HepG2 (cell line): Measurements from ENCODE around the gene SLC35B1. TPM values are rescaled to one million over a fixed set of nuclear protein-coding genes. Genes with fewer than 3 reads are reported as not detected.
"Not testable (repeated sequence)": the region's sequence is repeated elsewhere in the genome, so short reads cannot be mapped to it uniquely, and the experiment has no call there.

Experiments
- ATAC-seq: fragments of 200-7000 bp; cut with Tn5 transposase; 3 replicates; pipeline ENCODE4 v1.9.1; 2020; ENCODE audit warnings: mild to moderate bottlenecking, moderate library complexity
- BruUV-seq: library from RNA; stranded (reverse); fragments of 400-500 nt; replicated peaks from 2 replicates; lab custom pipeline; 2021; lab: Mats Ljungman, UMichigan
- CTCF ChIA-PET: fragments of 300-600 bp; formaldehyde crosslinking; extraction: SDS; loops from one replicate; lab custom pipeline; 2021; ENCODE audit warnings: low total read pairs, inconsistent platforms, low intra/inter-chr PET ratio; lab: Yijun Ruan, JAX
- POLR2A ChIA-PET: fragments of 350-600 bp; sonication (Branson Sonifier 250); formaldehyde crosslinking; loops from one replicate; lab custom pipeline; 2020; ENCODE audit warnings: antibody characterized with exemption, inconsistent platforms; lab: Yijun Ruan, JAX
- DNase-seq: peaks from one replicate; pipeline ENCODE4 v3.0.0-alpha.2; 2015; ENCODE audit warnings: low spot score
- FAIRE-seq: peaks from 3 replicates; lab custom pipeline; 2011; peaks lifted over from hg19 to GRCh38; lab: Jason Lieb, UNC
- H2AFZ ChIP-seq: one replicate; pipeline ENCODE4 v1.6.1; 2011; ENCODE audit warnings: low read length, inconsistent platforms
- H3K27ac ChIP-seq: fragments of 300-600 bp; 3 replicates; pipeline ENCODE4 v1.8.0; 2011; ENCODE audit warnings: mixed run types, mild to moderate bottlenecking, mixed read lengths, low read length, inconsistent platforms; ENCODE audit not compliant: insufficient read depth; ENCODE audit errors: extremely low read length
- H3K27me3 ChIP-seq, 2 experiments: fragments of 200-600 bp in 1 of 2; 2 replicates in 1 of 2; 3 replicates in 1 of 2; pipeline versions ENCODE4 v1.6.0 to v1.8.0; 2011; ENCODE audit warnings: low read length in 2 of 2, mild to moderate bottlenecking in 2 of 2, moderate library complexity in 2 of 2, inconsistent platforms in 1 of 2; ENCODE audit not compliant: insufficient read depth in 2 of 2, control insufficient read depth in 1 of 2
- H3K36me3 ChIP-seq, 2 experiments: fragments of 200-600 bp in 1 of 2; replicated peaks in 1 of 2; 2 replicates in 1 of 2; 3 replicates in 1 of 2; pipeline versions ENCODE4 v1.5.1 to v1.8.0; 2011; ENCODE audit warnings: low read length in 2 of 2, inconsistent platforms in 1 of 2; ENCODE audit not compliant: insufficient read depth in 2 of 2, control insufficient read depth in 1 of 2
- H3K4me1 ChIP-seq: 2 replicates; pipeline ENCODE4 v1.5.1; 2012; ENCODE audit warnings: low read length, inconsistent platforms; ENCODE audit not compliant: insufficient read depth
- H3K4me2 ChIP-seq: 2 replicates; pipeline ENCODE4 v1.6.0; 2011; ENCODE audit warnings: low read depth, low read length, inconsistent platforms
- H3K4me3 ChIP-seq, 3 experiments: fragments of 200-600 bp in 1 of 3; sonication (generic), shearing (Covaris generic) in 1 of 3; replicated peaks in 1 of 3; 2 replicates each; pipeline ENCODE4 v1.5.1; 2011 to 2016; ENCODE audit warnings: low read length in 3 of 3, inconsistent platforms in 2 of 3, low read depth in 2 of 3, mild to moderate bottlenecking in 2 of 3, control low read depth in 1 of 3, mixed read lengths in 1 of 3; ENCODE audit not compliant: insufficient read depth in 1 of 3
- H3K79me2 ChIP-seq: one replicate; pipeline ENCODE4 v1.6.1; 2011; ENCODE audit warnings: low read length, inconsistent platforms; ENCODE audit not compliant: insufficient read depth
- H3K9ac ChIP-seq: 2 replicates; pipeline ENCODE4 v1.6.0; 2011; ENCODE audit warnings: mild to moderate bottlenecking, low read depth, low read length, inconsistent platforms; ENCODE audit not compliant: insufficient read depth
- H3K9me3 ChIP-seq: 2 replicates; pipeline ENCODE4 v1.5.1; 2012; ENCODE audit warnings: mild to moderate bottlenecking, low read length
- H4K20me1 ChIP-seq: 2 replicates; pipeline ENCODE4 v1.6.0; 2011; ENCODE audit warnings: inconsistent platforms, mild to moderate bottlenecking, low read length, moderate library complexity; ENCODE audit not compliant: insufficient read depth
- JUNB ChIP-seq: sonication (generic); formaldehyde crosslinking; IDR thresholded peaks from 2 replicates; pipeline ENCODE4 v1.8.0; 2022; ENCODE audit warnings: missing genetic modification reagents, mild to moderate bottlenecking, borderline replicate concordance
- SP4 ChIP-seq: sonication (generic); formaldehyde crosslinking; IDR thresholded peaks from 2 replicates; pipeline ENCODE4 v1.8.1; 2023; ENCODE audit warnings: mild to moderate bottlenecking, missing genetic modification reagents
- TOPORS ChIP-seq: sonication (generic); formaldehyde crosslinking; IDR thresholded peaks from 2 replicates; pipeline ENCODE4 v1.8.0; 2023; ENCODE audit warnings: mild to moderate bottlenecking, missing genetic modification reagents
- ZNF33B ChIP-seq: sonication (generic); formaldehyde crosslinking; IDR thresholded peaks from 2 replicates; pipeline ENCODE4 v1.5.1; 2020; ENCODE audit warnings: mild to moderate bottlenecking, missing genetic modification reagents
- WGBS: methylation state at CpG from one replicate; pipeline ENCODE4 v1.1.6; 2017; ENCODE audit warnings: low lambda C conversion rate; 5-methylcytosine and 5-hydroxymethylcytosine counted together
- in situ Hi-C: cut with HindIII; loops from 2 replicates; pipeline ENCODE4 v1.10.0; 2017; ENCODE audit warnings: low pct_unique_long_range_greater_than_20kb; ENCODE audit not compliant: extremely low pct_ligation_motif_present
- intact Hi-C: fragments of 100-400 bp; cut with micrococcal nuclease; formaldehyde crosslinking; loops from one replicate; pipeline ENCODE4 v1.10.0; 2022; ENCODE audit not compliant: unreplicated experiment
- polyA plus RNA-seq, 8 experiments: library from polyadenylated mRNA; depleted of rRNA in 3 of 8; stranded (reverse) in 7 of 8; unstranded in 1 of 8; fragments of >200 nt; fragmentation: Illumina TruSeq in 4 of 8; extraction: Trizol in 4 of 8; gene quantifications; 2 replicates each; pipeline versions ENCODE4 v1.2.1 to v1.2.3, GENCODE V29; 2011 to 2016; ENCODE audit warnings: low read depth in 4 of 8, missing spikeins in 1 of 8, mixed read lengths in 1 of 8; ENCODE audit not compliant: insufficient read depth in 1 of 8
- total RNA-seq, 5 experiments: library from RNA; depleted of rRNA; stranded (reverse); fragments of >200 nt; fragmentation: Illumina TruSeq; extraction: Trizol; gene quantifications; 2 replicates each; pipeline ENCODE4 v1.2.3, GENCODE V29; 2016; ENCODE audit warnings: low read depth in 1 of 5
- TF ChIP-seq, protein P1 (sequence below): sonication (generic); formaldehyde crosslinking; IDR thresholded peaks from 2 replicates; pipeline ENCODE4 v1.4.0; 2020; ENCODE audit warnings: missing genetic modification reagents, borderline replicate concordance

The SLC35B1 gene
- total and polyA plus RNA-seq, 2 of the 13 experiments (the other 11 are each of a cell fraction or from before 2014, with no cell fraction given): 99.6 to 113 TPM

DNA sequence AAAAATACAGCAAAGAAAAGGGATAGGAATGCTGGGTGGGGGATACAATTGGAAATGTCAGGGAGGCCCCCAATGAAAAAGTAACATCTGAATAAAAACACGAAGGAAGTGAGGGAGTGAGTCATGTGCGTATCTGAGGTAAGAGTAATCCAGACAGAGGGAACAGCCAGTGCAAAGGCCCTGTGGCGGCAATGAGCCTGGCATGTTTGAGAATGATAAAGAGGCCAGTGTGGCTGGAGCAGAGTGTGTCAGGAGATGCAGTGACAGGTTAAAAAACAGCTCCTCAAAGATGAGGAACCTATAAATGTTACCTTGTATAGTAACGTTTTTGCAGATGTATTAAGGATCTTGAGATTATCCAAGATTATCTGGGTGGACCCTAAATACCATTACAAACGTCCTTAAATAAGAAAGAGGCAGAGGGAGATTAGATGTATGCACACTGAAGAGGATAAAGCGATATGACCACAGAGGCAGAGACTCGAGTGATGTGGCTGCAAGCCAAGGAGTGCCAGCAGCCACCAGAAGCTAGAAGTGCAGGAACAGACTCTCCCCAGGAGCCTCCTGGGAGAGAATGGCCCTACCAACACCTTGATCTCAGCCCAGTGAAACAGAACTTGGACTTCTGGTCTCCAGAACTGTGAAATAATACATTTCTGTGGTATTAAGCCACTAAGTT is 17.8 kb upstream of the SLC35B1 start (continued):
- TF ChIP-seq, protein P1, sequence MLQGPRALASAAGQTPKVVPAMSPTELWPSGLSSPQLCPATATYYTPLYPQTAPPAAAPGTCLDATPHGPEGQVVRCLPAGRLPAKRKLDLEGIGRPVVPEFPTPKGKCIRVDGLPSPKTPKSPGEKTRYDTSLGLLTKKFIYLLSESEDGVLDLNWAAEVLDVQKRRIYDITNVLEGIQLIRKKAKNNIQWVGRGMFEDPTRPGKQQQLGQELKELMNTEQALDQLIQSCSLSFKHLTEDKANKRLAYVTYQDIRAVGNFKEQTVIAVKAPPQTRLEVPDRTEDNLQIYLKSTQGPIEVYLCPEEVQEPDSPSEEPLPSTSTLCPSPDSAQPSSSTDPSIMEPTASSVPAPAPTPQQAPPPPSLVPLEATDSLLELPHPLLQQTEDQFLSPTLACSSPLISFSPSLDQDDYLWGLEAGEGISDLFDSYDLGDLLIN (CRISPR knock-in tag): no peak
- TF ChIP-seq ZNF33B (CRISPR knock-in tag): no peak
- TF ChIP-seq JUNB (CRISPR knock-in tag): no peak
- TF ChIP-seq SP4 (CRISPR knock-in tag): no peak
- TF ChIP-seq TOPORS (CRISPR knock-in tag): no peak

DNA sequence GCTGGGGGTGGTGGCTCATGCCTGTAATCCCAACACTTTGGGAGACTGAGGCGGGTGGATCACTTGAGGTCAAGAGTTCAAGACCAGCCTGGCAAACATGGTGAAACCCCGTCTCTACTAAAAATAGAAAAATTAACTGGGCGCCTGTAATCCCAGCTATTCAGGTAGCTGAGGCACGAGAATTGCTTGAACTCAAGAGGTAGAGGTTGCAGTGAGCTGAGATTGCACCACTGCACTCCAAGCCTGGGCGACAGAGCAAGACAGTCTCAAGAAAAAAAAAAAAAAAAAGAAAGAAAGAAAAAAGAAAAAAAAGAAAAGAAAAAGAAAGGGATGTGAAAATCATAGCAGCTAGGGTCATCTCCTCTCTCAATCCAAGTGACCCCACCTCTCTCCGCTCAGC is 16.8 kb upstream of the SLC35B1 start:
- CTCF ChIA-PET, POLR2A ChIA-PET: not testable (repeated sequence)

More for the DNA sequence above, 16.8 kb upstream of the SLC35B1 start:
- H3K4me1 ChIP-seq, intact Hi-C loops, in situ Hi-C loops, DNase-seq, H3K9ac ChIP-seq, FAIRE-seq, H3K27me3 ChIP-seq, BruUV-seq, H3K4me3 ChIP-seq, H3K4me2 ChIP-seq, H4K20me1 ChIP-seq, H3K79me2 ChIP-seq, H3K27ac ChIP-seq, H2AFZ ChIP-seq, ATAC-seq, H3K9me3 ChIP-seq: not testable (repeated sequence)
- 96% methylated on average over 6 of the region's 6 CpGs for WGBS
- peaks cover 7 to 29% of the 10 kb centered on the region in 2 experiments for H3K36me3 ChIP-seq
